HG03139 (cell line): ENCODE measurements around the gene VIPR2.
"Not testable (repeated sequence)": the region's sequence is repeated elsewhere in the genome, so short reads cannot be mapped to it uniquely, and the experiment has no call there.

Experiments used
- ATAC-seq: cut with Tn5 transposase; IDR thresholded peaks from one replicate; pipeline ENCODE4 v1.9.1; 2021; ENCODE audit not compliant: unreplicated experiment

VIPR2 gene

GRCh38 chr7:159013825-159014289, 130.8 kb downstream of the VIPR2 start:
- ATAC-seq: no peak

GRCh38 chr7:159013181-159013690, 131.4 kb downstream of the VIPR2 start:
- no peak for ATAC-seq

GRCh38 chr7:159012353-159013069, 132.2 kb downstream of the VIPR2 start:
- no peak for ATAC-seq

- no peak for ATAC-seq
Observed at GRCh38 chr7:159011722-159012022, 133.0 kb downstream of the VIPR2 start.

- ATAC-seq: no peak
Observed at GRCh38 chr7:159010937-159011721, 133.5 kb downstream of the VIPR2 start.

GRCh38 chr7:159010411-159010810, 134.3 kb downstream of the VIPR2 start:
- ATAC-seq: no peak

GRCh38 chr7:159009951-159010350, 134.7 kb downstream of the VIPR2 start:
- no peak for ATAC-seq

GRCh38 chr7:159008417-159008816, 136.2 kb downstream of the VIPR2 start:
- no peak for ATAC-seq

GRCh38 chr7:159007996-159008389, 136.7 kb downstream of the VIPR2 start:
- no peak for ATAC-seq

- ATAC-seq: no peak
Observed at GRCh38 chr7:159007364-159007995, 137.2 kb downstream of the VIPR2 start.

- ATAC-seq: no peak
Observed at GRCh38 chr7:159006610-159007130, 138.0 kb downstream of the VIPR2 start.

- not testable (repeated sequence) for ATAC-seq
Observed at GRCh38 chr7:159006022-159006609, 138.6 kb downstream of the VIPR2 start.

- no peak for ATAC-seq
Observed at GRCh38 chr7:159005618-159006017, 139.0 kb downstream of the VIPR2 start.

GRCh38 chr7:159004411-159004810, 140.3 kb downstream of the VIPR2 start:
- no peak for ATAC-seq

GRCh38 chr7:159001811-159002210, 142.9 kb downstream of the VIPR2 start:
- ATAC-seq: no peak

- ATAC-seq: no peak
Observed at GRCh38 chr7:159000859-159001435, 143.7 kb downstream of the VIPR2 start.

- no peak for ATAC-seq
Observed at GRCh38 chr7:159000070-159000469, 144.6 kb downstream of the VIPR2 start.

- no peak for ATAC-seq
Observed at GRCh38 chr7:158999496-158999895, 145.2 kb downstream of the VIPR2 start.

GRCh38 chr7:158998261-158998660, 146.4 kb downstream of the VIPR2 start:
- ATAC-seq: not testable (repeated sequence)

- no peak for ATAC-seq
Observed at GRCh38 chr7:158997471-158997870, 147.2 kb downstream of the VIPR2 start.

GRCh38 chr7:158997110-158997453, 147.6 kb downstream of the VIPR2 start:
- no peak for ATAC-seq
